Tibial artery (tissue), 4 donors: ENCODE measurements around the gene NIPBL.
"Not testable (repeated sequence)": the region's sequence is repeated elsewhere in the genome, so short reads cannot be mapped to it uniquely, and the experiment has no call there.

ENCODE experiments used
- DNase-seq, 2 donors: peaks; one replicate each; pipeline ENCODE4 v3.0.0-alpha.2; 2019
- H3K27ac ChIP-seq, 2 donors: fragments of 200-600 bp; sonication (generic) in 1 of 2; 1 replicate in 1 of 2; 2 replicates in 1 of 2; pipeline ENCODE4 v1.5.1; 2018 to 2019; ENCODE audit warnings: mild to moderate bottlenecking in 1 of 2
- H3K27me3 ChIP-seq, 2 donors: fragments of 200-600 bp; sonication (generic) in 1 of 2; one replicate each; pipeline versions ENCODE4 v1.5.1 to v1.6.0; 2016 to 2019
- H3K36me3 ChIP-seq, 3 donors: fragments of 200-600 bp; sonication (generic) in 2 of 3; one replicate each; pipeline ENCODE4 v1.5.1; 2016 to 2019; ENCODE audit warnings: mild to moderate bottlenecking in 2 of 3
- H3K4me1 ChIP-seq, 4 donors: fragments of 200-600 bp; sonication (generic) in 2 of 4; 1 replicate in 3 of 4; 2 replicates in 1 of 4; pipeline ENCODE4 v1.5.1; 2016 to 2019
- H3K4me3 ChIP-seq, 2 donors: fragments of 200-600 bp; sonication (generic) in 1 of 2; 1 replicate in 1 of 2; 2 replicates in 1 of 2; pipeline ENCODE4 v1.5.1; 2018 to 2019; ENCODE audit warnings: mild to moderate bottlenecking in 2 of 2
- H3K9me3 ChIP-seq, 3 donors: fragments of 200-600 bp; sonication (generic) in 1 of 3; one replicate each; pipeline ENCODE4 v1.5.1; 2016 to 2019
- CTCF ChIP-seq, 2 experiments: fragments of 200-600 bp in 1 of 2; fragments of 450-650 bp in 1 of 2; IDR thresholded peaks; one replicate each; pipeline ENCODE4 v1.5.1; 2017 to 2019; ENCODE audit warnings: antibody characterized with exemption in 2 of 2, mild to moderate bottlenecking in 1 of 2, moderate library complexity in 1 of 2
- intact Hi-C: fragments of 100-400 bp; cut with DNase I; formaldehyde crosslinking; loops from one replicate; pipeline ENCODE4 v1.15.0; 2023; ENCODE audit warnings: low total_unique reads

Gene NIPBL

GRCh38 chr5:36901856-36902255 is 25.3 kb downstream of the NIPBL start:
- intact Hi-C loops, result no loop called here
- Histone ChIP-seq H3K36me3 (no peaks in the 10 kb centered on the region), H3K4me3 (no peak overlapping the region), H3K27ac (no peak overlapping the region), H3K9me3 (no peaks in the 10 kb centered on the region), H3K27me3 (no peaks in the 10 kb centered on the region), H3K4me1 (peaks cover 0 to 52% (median 3%) of the 10 kb centered on the region in 4 donors)
- no peak for DNase-seq
- no peak for TF ChIP-seq CTCF (IDR thresholded peaks at IDR 0.05)

DNA sequence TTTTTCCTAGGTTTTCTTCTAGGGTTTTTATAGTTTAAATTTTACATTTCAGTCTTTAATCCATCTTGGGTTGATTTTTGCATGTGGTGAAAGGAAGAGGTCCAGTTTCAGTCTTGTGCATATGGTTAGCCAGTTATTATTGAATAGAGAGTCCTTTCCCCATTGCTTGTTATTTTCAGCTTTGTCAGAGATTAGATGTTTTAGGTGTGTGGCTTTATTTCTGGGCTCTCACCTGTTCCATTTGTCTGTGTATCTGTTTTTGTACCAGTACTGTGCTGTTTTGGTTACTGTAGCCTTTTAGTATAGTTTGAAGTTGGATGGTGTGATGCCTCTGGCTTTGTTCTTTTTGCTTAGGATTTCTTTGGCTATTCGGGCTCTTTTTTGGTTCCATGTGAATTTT is 25.8 kb downstream of the NIPBL start:
- no peak for DNase-seq

DNA sequence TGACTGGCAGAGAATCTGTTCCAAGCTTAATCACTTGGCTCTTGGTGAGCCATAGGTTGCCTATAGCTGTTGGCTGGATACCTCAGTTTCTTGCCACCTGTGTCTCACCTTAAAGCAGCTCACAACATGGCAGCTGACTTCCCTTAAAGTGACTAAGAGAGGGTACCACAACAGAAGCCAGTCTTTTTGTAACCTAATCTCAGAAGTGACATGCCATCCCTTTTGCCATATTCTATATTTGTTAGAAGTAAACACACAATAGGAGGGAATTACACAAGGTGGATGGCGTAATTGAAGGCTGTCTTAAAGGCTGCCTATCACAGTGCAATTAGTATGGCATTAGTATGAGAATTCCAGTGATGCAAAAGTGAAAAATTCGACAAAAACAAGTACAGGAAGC is 28.1 kb downstream of the NIPBL start:
- H3K27ac ChIP-seq, result no peak overlapping the region
- H3K27me3 ChIP-seq, result no peaks in the 10 kb centered on the region
- peaks cover 0 to 50% (median 6%) of the 10 kb centered on the region in 4 donors for H3K4me1 ChIP-seq
- no peak for TF ChIP-seq CTCF (IDR thresholded peaks at IDR 0.05)
- DNase-seq, result no peak
- H3K36me3 ChIP-seq, result no peaks in the 10 kb centered on the region
- no peak overlapping the region for H3K4me3 ChIP-seq
- intact Hi-C loops, result no loop called here
- no peaks in the 10 kb centered on the region for H3K9me3 ChIP-seq

More for the DNA sequence above, 25.8 kb downstream of the NIPBL start:
- Histone ChIP-seq H3K27ac (no peak overlapping the region), H3K9me3 (no peaks in the 10 kb centered on the region), H3K27me3 (no peaks in the 10 kb centered on the region), H3K4me3 (no peak overlapping the region), H3K4me1 (peaks cover 0 to 52% (median 3%) of the 10 kb centered on the region in 4 donors), H3K36me3 (no peaks in the 10 kb centered on the region)
- TF ChIP-seq CTCF (IDR thresholded peaks at IDR 0.05), result no peak
- intact Hi-C loops, result no loop called here

DNA sequence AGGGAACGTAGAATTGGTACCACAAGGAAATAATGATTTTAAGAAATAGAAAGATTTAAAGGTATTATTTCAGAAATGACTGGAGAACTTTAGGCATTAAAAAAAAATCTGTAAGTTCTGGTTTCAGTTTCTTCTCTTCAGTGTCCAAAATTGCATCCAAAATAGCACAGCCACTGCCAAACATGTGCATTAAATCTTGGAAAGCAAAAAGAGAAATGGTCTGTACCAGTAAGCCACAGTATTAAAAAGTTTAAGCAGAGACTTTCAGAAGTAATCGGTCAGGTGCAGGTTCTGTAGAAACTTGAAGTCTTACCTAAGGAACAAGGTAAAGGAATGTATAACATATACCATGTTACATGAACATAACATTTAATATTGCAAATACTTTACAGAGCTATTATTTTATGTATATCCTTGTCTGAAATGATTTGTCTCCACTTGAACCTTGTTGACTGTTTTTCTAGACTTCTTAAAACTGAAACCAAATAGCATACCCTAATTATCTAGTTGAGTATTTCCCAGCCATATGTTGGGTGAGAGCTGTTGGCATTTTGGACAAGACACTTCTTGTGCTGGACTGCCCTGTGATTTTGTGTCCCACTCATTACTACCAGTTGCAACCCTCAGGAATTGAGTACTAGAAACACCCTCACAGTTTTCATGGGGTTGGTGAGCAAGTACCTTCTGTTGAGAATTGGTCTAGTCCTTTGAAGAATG is 32.1 kb downstream of the NIPBL start:
- no peak for DNase-seq
- Histone ChIP-seq H3K27me3 (no peaks in the 10 kb centered on the region), H3K9me3 (no peaks in the 10 kb centered on the region), H3K4me3 (no peak overlapping the region), H3K27ac (no peak overlapping the region), H3K36me3 (no peaks in the 10 kb centered on the region), H3K4me1 (peaks cover 0 to 52% (median 3%) of the 10 kb centered on the region in 4 donors)
- intact Hi-C loops, result no loop called here
- TF ChIP-seq CTCF (IDR thresholded peaks at IDR 0.05), result no peak

GRCh38 chr5:36915653-36916052 is 39.1 kb downstream of the NIPBL start:
- Histone ChIP-seq H3K4me3 (no peak overlapping the region), H3K9me3 (no peaks in the 10 kb centered on the region), H3K36me3 (no peaks in the 10 kb centered on the region), H3K27ac (no peak overlapping the region), H3K27me3 (no peaks in the 10 kb centered on the region), H3K4me1 (peaks cover 0 to 43% (median 4%) of the 10 kb centered on the region in 4 donors)
- intact Hi-C loops, result no loop called here
- no peak for TF ChIP-seq CTCF (IDR thresholded peaks at IDR 0.05)
- no peak for DNase-seq

GRCh38 chr5:36916614-36917013 is 40.0 kb downstream of the NIPBL start:
- H3K27ac ChIP-seq, H3K27me3 ChIP-seq, H3K4me3 ChIP-seq, H3K36me3 ChIP-seq, DNase-seq, intact Hi-C loops, H3K9me3 ChIP-seq: not testable (repeated sequence)
- peaks cover 0 to 44% (median 5%) of the 10 kb centered on the region in 4 donors for H3K4me1 ChIP-seq

- H3K4me1 ChIP-seq, result peaks cover 0 to 51% (median 5%) of the 10 kb centered on the region in 4 donors
- intact Hi-C loops, DNase-seq, H3K27me3 ChIP-seq, H3K27ac ChIP-seq, H3K4me3 ChIP-seq, H3K36me3 ChIP-seq, H3K9me3 ChIP-seq: not testable (repeated sequence)
Measured at GRCh38 chr5:36917358-36917757, 40.8 kb downstream of the NIPBL start.
